ENCODE results near the gene MYO1B.

- no peak for TF ChIP-seq CTCF (IDR thresholded peaks at IDR 0.05)
- no peak for TF ChIP-seq POLR2A (IDR thresholded peaks at IDR 0.05)
- no peak for TF ChIP-seq EP300 (IDR thresholded peaks at IDR 0.05)
Measured at GRCh38 chr2:191285252-191285651, 40.0 kb downstream of the MYO1B start.

All from upper lobe of left lung (tissue), 4 donors.